GM12878 (cell line): ENCODE measurements around the gene CCL22. TPM values are rescaled to one million over a fixed set of nuclear protein-coding genes. Genes with fewer than 3 reads are reported as not detected.

ENCODE experiments used
- ATAC-seq: fragments of 200-7000 bp; cut with Tn5 transposase; 3 replicates; pipeline ENCODE4 v1.9.1; 2020; ENCODE audit warnings: mild to moderate bottlenecking, moderate library complexity
- BruUV-seq: library from RNA; stranded (reverse); fragments of 400-500 nt; replicated peaks from 2 replicates; lab custom pipeline; 2021; lab: Mats Ljungman, UMichigan
- CTCF ChIA-PET: fragments of 300-600 bp; sonication (Branson Sonifier 250); formaldehyde crosslinking; extraction: SDS; loops from one replicate; lab custom pipeline; 2021; ENCODE audit warnings: inconsistent platforms; lab: Yijun Ruan, JAX
- POLR2A ChIA-PET: fragments of 350-600 bp; formaldehyde crosslinking; extraction: SDS; loops from one replicate; lab custom pipeline; 2021; ENCODE audit warnings: inconsistent platforms; lab: Charles Lee
- RAD21 ChIA-PET: fragments of 300-600 bp; sonication (Branson Sonifier 250); formaldehyde crosslinking; loops from one replicate; lab custom pipeline; 2023; ENCODE audit warnings: antibody characterized with exemption; ENCODE audit not compliant: unreplicated experiment; lab: Charles Lee
- SMC1A ChIA-PET: fragments of 300-600 bp; sonication (Branson Sonifier 250); formaldehyde crosslinking; loops from one replicate; lab custom pipeline; 2023; ENCODE audit not compliant: unreplicated experiment, uncharacterized antibody; lab: Charles Lee
- DNase-seq: peaks from one replicate; pipeline ENCODE4 v3.0.0-alpha.2; 2011; ENCODE audit warnings: low read depth, low spot score
- FAIRE-seq: peaks from 3 replicates; lab custom pipeline; 2011; peaks lifted over from hg19 to GRCh38; lab: Jason Lieb, UNC
- H2AFZ ChIP-seq: 2 replicates; pipeline ENCODE4 v1.6.0; 2011; ENCODE audit warnings: low read depth, low read length, control low read depth; ENCODE audit not compliant: control insufficient read depth
- H3K27ac ChIP-seq: 2 replicates; pipeline ENCODE4 v1.5.1; 2011; ENCODE audit warnings: control low read depth; ENCODE audit not compliant: control insufficient read depth, insufficient read depth
- H3K27me3 ChIP-seq, 2 experiments: replicated peaks in 1 of 2; 2 replicates each; pipeline versions ENCODE4 v1.6.0 to v1.6.1; 2011; ENCODE audit warnings: low read length in 1 of 2; ENCODE audit not compliant: control insufficient read depth in 2 of 2, insufficient read depth in 2 of 2
- H3K36me3 ChIP-seq, 2 experiments: 2 replicates each; pipeline ENCODE4 v1.5.1; 2011; ENCODE audit warnings: low read length in 1 of 2; ENCODE audit not compliant: control insufficient read depth in 2 of 2, insufficient read depth in 2 of 2
- H3K4me1 ChIP-seq: 2 replicates; pipeline ENCODE4 v1.6.1; 2011; ENCODE audit warnings: mild to moderate bottlenecking, low read length, moderate library complexity, mixed read lengths; ENCODE audit not compliant: control insufficient read depth, insufficient read depth
- H3K4me2 ChIP-seq: 2 replicates; pipeline ENCODE4 v1.6.0; 2011; ENCODE audit warnings: control low read depth; ENCODE audit not compliant: control insufficient read depth, insufficient read depth
- H3K4me3 ChIP-seq: fragments of 200-600 bp; sonication (generic); 2 replicates; pipeline ENCODE4 v1.5.1; 2016
- H3K79me2 ChIP-seq: 2 replicates; pipeline ENCODE4 v1.6.0; 2011; ENCODE audit warnings: low read length; ENCODE audit not compliant: control insufficient read depth, insufficient read depth
- H3K9ac ChIP-seq: 2 replicates; pipeline ENCODE4 v1.8.0; 2011; ENCODE audit warnings: low read length, control low read depth, mixed read lengths; ENCODE audit not compliant: control insufficient read depth, insufficient read depth
- H3K9me3 ChIP-seq: replicated peaks from 3 replicates; pipeline ENCODE4 v1.5.1; 2011; ENCODE audit warnings: mild to moderate bottlenecking, low read length; ENCODE audit not compliant: control insufficient read depth, insufficient read depth
- H4K20me1 ChIP-seq: 2 replicates; pipeline ENCODE4 v1.6.0; 2011; ENCODE audit not compliant: control insufficient read depth, insufficient read depth
- HCFC1 ChIP-seq: fragments of 150-350 bp; IDR thresholded peaks from 2 replicates; pipeline ENCODE4 v1.6.1; 2014; ENCODE audit warnings: low read length
- IKZF1 ChIP-seq: fragments of 450-650 bp; conservative IDR thresholded peaks from 2 replicates; pipeline ENCODE4 v1.6.1; 2017; ENCODE audit warnings: antibody characterized with exemption, mild to moderate bottlenecking
- JUNB ChIP-seq: IDR thresholded peaks from 2 replicates; pipeline ENCODE4 v1.6.1; 2016; ENCODE audit warnings: antibody characterized with exemption, mild to moderate bottlenecking
- JUND ChIP-seq: IDR thresholded peaks from 2 replicates; pipeline ENCODE4 v1.6.1; 2012; ENCODE audit warnings: low read depth, mild to moderate bottlenecking, low read length, improper control_type of control experiment, moderate library complexity
- NFIC ChIP-seq: IDR thresholded peaks from 2 replicates; pipeline ENCODE4 v1.6.1; 2012; ENCODE audit warnings: low read depth, mild to moderate bottlenecking, inconsistent platforms, low read length, moderate library complexity
- NR2F1 ChIP-seq: fragments of 450-650 bp; conservative IDR thresholded peaks from 2 replicates; pipeline ENCODE4 v1.6.1; 2017; ENCODE audit warnings: mild to moderate bottlenecking
- RB1 ChIP-seq: fragments of 450-650 bp; formaldehyde crosslinking; IDR thresholded peaks from 2 replicates; pipeline ENCODE4 v1.6.1; 2017; ENCODE audit warnings: mild to moderate bottlenecking, borderline replicate concordance
- SMARCA5 ChIP-seq: fragments of 450-650 bp; IDR thresholded peaks from 2 replicates; pipeline ENCODE4 v1.6.1; 2017; ENCODE audit warnings: mild to moderate bottlenecking
- SMC3 ChIP-seq: IDR thresholded peaks from 2 replicates; pipeline ENCODE4 v1.6.1; 2011; ENCODE audit warnings: low read length, improper control_type of control experiment, borderline replicate concordance
- SUPT20H ChIP-seq: IDR thresholded peaks from 2 replicates; pipeline ENCODE4 v1.6.1; 2011; ENCODE audit warnings: low read depth, mild to moderate bottlenecking, low read length, moderate library complexity, borderline replicate concordance; ENCODE audit not compliant: control insufficient read depth
- TBL1XR1 ChIP-seq: IDR thresholded peaks from 2 replicates; pipeline ENCODE4 v1.6.1; 2012; ENCODE audit warnings: low read depth, low read length, improper control_type of control experiment
- WGBS: methylation state at CpG from one replicate; pipeline ENCODE4 v1.1.6; 2016; ENCODE audit warnings: low lambda C conversion rate; ENCODE audit not compliant: insufficient replicate concordance, insufficient coverage; ENCODE audit errors: missing lambda C conversion rate; 5-methylcytosine and 5-hydroxymethylcytosine counted together
- in situ Hi-C: fragments of 300-500 bp; cut with MboI; formaldehyde crosslinking; loops from 9 replicates; pipeline ENCODE4 v1.14.3; 2018; ENCODE audit warnings: mixed read lengths
- intact Hi-C: fragments of 100-400 bp; cut with micrococcal nuclease; formaldehyde crosslinking; loops from one replicate; pipeline ENCODE4 v1.14.2; 2022; ENCODE audit not compliant: unreplicated experiment
- polyA plus RNA-seq, 11 experiments: library from polyadenylated mRNA; depleted of rRNA in 4 of 11; unstranded in 6 of 11; stranded (reverse) in 5 of 11; fragments of >200 nt; fragmentation: Nextera tagmentation in 4 of 11; fragmentation: Illumina TruSeq in 1 of 11; extraction: Ambion mirVana in 4 of 11; extraction: Trizol in 1 of 11; gene quantifications; 1 replicate in 1 of 11; 2 replicates in 10 of 11; pipeline versions ENCODE4 v1.2.1 to v1.2.3, GENCODE V29; 2011 to 2016; ENCODE audit warnings: inconsistent platforms in 2 of 11, missing spikeins in 2 of 11, low read depth in 1 of 11
- small RNA-seq: library from RNA; depleted of rRNA; stranded (forward); fragments of <200 nt; gene quantifications from one replicate; pipeline ENCODE3, GENCODE V24; 2014
- total RNA-seq, 4 experiments: library from RNA; depleted of rRNA in 3 of 4; stranded (reverse); fragments of >200 nt in 3 of 4; fragmentation: Illumina TruSeq in 1 of 4; extraction: Trizol in 1 of 4; gene quantifications; 2 replicates each; pipeline versions ENCODE4 v1.2.1 to v1.2.3, GENCODE V29; 2013 to 2021
- TF ChIP-seq, protein P1 (sequence below): fragments of 450-650 bp; IDR thresholded peaks from 2 replicates; pipeline ENCODE4 v1.6.1; 2017; ENCODE audit warnings: low read depth, mild to moderate bottlenecking, moderate library complexity
- TF ChIP-seq, protein P2 (sequence below): IDR thresholded peaks from 2 replicates; pipeline ENCODE4 v1.6.1; 2011; ENCODE audit warnings: low read depth, mild to moderate bottlenecking, low read length, moderate library complexity, borderline replicate concordance; ENCODE audit errors: extremely low read depth

The CCL22 gene
- total and polyA plus RNA-seq, 10 of the 15 experiments (the other 5 are each of a cell fraction or from before 2014, with no cell fraction given), result 38.0 to 704 (median 349) TPM

DNA sequence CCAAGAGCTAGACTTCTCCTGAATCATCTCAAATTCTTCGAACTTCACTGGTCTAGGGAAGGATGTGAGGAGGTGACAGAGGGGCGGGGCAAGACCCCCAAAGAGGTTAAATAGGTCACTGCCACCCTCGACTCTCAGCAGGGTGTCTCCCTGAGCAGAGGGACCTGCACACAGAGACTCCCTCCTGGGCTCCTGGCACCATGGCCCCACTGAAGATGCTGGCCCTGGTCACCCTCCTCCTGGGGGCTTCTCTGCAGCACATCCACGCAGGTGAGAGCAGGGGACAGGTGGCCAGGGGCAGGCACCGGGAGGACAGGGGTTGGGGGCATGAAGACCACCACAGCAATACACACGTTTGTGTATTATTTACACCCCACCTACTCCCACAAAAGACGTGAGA, 55.1 kb downstream of the CCL22 start:
- Histone ChIP-seq H3K9me3 (no peaks in the 10 kb centered on the region), H3K36me3 (no peaks in the 10 kb centered on the region), H2AFZ (no peak overlapping the region), H4K20me1 (no peaks in the 10 kb centered on the region), H3K4me1 (peaks cover 51% of the 10 kb centered on the region), H3K4me3 (no peak overlapping the region), H3K27me3 (no peaks in the 10 kb centered on the region), H3K9ac (no peak overlapping the region), H3K79me2 (no peaks in the 10 kb centered on the region), H3K27ac (no peak overlapping the region), H3K4me2 (peak overlapping the region; percentile 65)
- CTCF ChIA-PET, result interaction anchor here (0.8 to 14.6 kb wide), 10 partner anchors 8 to 112 kb away, joined by 3 to 632 read pairs (median 4); no protein-coding TSS in a partner anchor
- intact Hi-C loops (loop anchor here (2.0 kb wide), 1 partner anchor 25 kb away; no protein-coding TSS in a partner anchor), in situ Hi-C loops (no loop called here)
- RAD21 ChIA-PET, result interaction anchor here (0.7 to 6.9 kb wide), 18 partner anchors 9 to 188 kb away, joined by 3 to 87 read pairs (median 5); partner anchors contain the start of genes CCL17 and CX3CL1
- POLR2A ChIA-PET, result interaction anchor here (0.5 to 1.9 kb wide), 8 partner anchors 12 to 109 kb away, joined by 3 to 13 read pairs (median 6); no protein-coding TSS in a partner anchor
- no peak for DNase-seq
- no TSS peak for BruUV-seq
- SMC1A ChIA-PET, result interaction anchor here (1.0 to 4.5 kb wide), 11 partner anchors 9 to 111 kb away, joined by 3 to 93 read pairs (median 4); partner anchors contain the start of gene CCL17
- TF ChIP-seq JUNB (no peak), NFIC (no peak), HCFC1 (no peak), JUND (no peak), SMARCA5 (no peak), SUPT20H (no peak), NR2F1 (0 out of 2 replicates have a peak, but pooled peaks have one; percentile 19), IKZF1 (0 out of 2 replicates have a peak, but pooled peaks have one; percentile 45), SMC3 (no peak), TBL1XR1 (no peak), RB1 (no peak)
- TF ChIP-seq, protein P1, sequence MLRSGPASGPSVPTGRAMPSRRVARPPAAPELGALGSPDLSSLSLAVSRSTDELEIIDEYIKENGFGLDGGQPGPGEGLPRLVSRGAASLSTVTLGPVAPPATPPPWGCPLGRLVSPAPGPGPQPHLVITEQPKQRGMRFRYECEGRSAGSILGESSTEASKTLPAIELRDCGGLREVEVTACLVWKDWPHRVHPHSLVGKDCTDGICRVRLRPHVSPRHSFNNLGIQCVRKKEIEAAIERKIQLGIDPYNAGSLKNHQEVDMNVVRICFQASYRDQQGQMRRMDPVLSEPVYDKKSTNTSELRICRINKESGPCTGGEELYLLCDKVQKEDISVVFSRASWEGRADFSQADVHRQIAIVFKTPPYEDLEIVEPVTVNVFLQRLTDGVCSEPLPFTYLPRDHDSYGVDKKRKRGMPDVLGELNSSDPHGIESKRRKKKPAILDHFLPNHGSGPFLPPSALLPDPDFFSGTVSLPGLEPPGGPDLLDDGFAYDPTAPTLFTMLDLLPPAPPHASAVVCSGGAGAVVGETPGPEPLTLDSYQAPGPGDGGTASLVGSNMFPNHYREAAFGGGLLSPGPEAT, result 0 out of 2 replicates have a peak, but pooled peaks have one; percentile 29
- TF ChIP-seq, protein P2, sequence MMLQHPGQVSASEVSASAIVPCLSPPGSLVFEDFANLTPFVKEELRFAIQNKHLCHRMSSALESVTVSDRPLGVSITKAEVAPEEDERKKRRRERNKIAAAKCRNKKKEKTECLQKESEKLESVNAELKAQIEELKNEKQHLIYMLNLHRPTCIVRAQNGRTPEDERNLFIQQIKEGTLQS, result no peak
- WGBS, result 2% methylated on average over 7 of the region's 7 CpGs
- ATAC-seq, result no peak
- FAIRE-seq, result no peak

Small RNA genes within 50 kb of the gene (small RNA-seq; reads per million reads assigned to genes)
- gene AC108081.1, result not detected

Other genes starting within 250 kb of the CCL22 start
Only the 7 nearest of the 12 such genes appear.
- gene ARL2BP, start 113.5 kb upstream of the CCL22 start, total RNA-seq (2014; rRNA removed), result 30.9 and 35.8 TPM in 2 replicates
- gene ARL2BP, start 113.5 kb upstream of the CCL22 start, total RNA-seq (2014; rRNA removed; fragmentation: Illumina TruSeq; extraction: Trizol), result 26.3 and 27.4 TPM in 2 replicates
- 25.5 and 28.5 TPM in 2 replicates for gene ARL2BP, start 113.5 kb upstream of the CCL22 start, total RNA-seq (2021)
- gene ARL2BP, start 113.5 kb upstream of the CCL22 start, polyA plus RNA-seq (2011; rRNA removed), result 51.1 and 56.6 TPM in 2 replicates
- gene ARL2BP, start 113.5 kb upstream of the CCL22 start, polyA plus RNA-seq (2014; fragmentation: Illumina TruSeq; extraction: Trizol), result 33.6 and 35.5 TPM in 2 replicates
- gene ARL2BP, start 113.5 kb upstream of the CCL22 start, polyA plus RNA-seq (2014; fragmentation: Nextera tagmentation; extraction: Ambion mirVana), result 10 to 100 TPM; 12.5 to 20.5 TPM
- gene ARL2BP, start 113.5 kb upstream of the CCL22 start, polyA plus RNA-seq (2014; rRNA removed), result 21.7 and 23.9 TPM in 2 replicates
- 10 to 100 TPM; 44.2 to 50.9 TPM for gene ARL2BP, start 113.5 kb upstream of the CCL22 start, polyA plus RNA-seq (2016; fragmentation: Nextera tagmentation; extraction: Ambion mirVana)
- gene PLLP, start 74.1 kb upstream of the CCL22 start, total RNA-seq (2014; rRNA removed), result 0.65 and 0.79 TPM in 2 replicates
- gene PLLP, start 74.1 kb upstream of the CCL22 start, total RNA-seq (2014; rRNA removed; fragmentation: Illumina TruSeq; extraction: Trizol), result 0.27 and 0.28 TPM in 2 replicates
- 0.77 and 1.3 TPM in 2 replicates for gene PLLP, start 74.1 kb upstream of the CCL22 start, total RNA-seq (2021)
- gene PLLP, start 74.1 kb upstream of the CCL22 start, polyA plus RNA-seq (2011; rRNA removed), result 4.5 and 5.8 TPM in 2 replicates
- 0.44 and 0.54 TPM in 2 replicates for gene PLLP, start 74.1 kb upstream of the CCL22 start, polyA plus RNA-seq (2014; fragmentation: Illumina TruSeq; extraction: Trizol)
- gene PLLP, start 74.1 kb upstream of the CCL22 start, polyA plus RNA-seq (2014; fragmentation: Nextera tagmentation; extraction: Ambion mirVana), result under 1 TPM; 0.23 to 0.49 TPM
- 1.2 TPM in 2 replicates for gene PLLP, start 74.1 kb upstream of the CCL22 start, polyA plus RNA-seq (2014; rRNA removed)
- under 1 TPM; 0.21 to 0.88 TPM for gene PLLP, start 74.1 kb upstream of the CCL22 start, polyA plus RNA-seq (2016; fragmentation: Nextera tagmentation; extraction: Ambion mirVana)
- gene CX3CL1, start 13.7 kb downstream of the CCL22 start, total RNA-seq (2014; rRNA removed), result 0.68 and 1.1 TPM in 2 replicates
- gene CX3CL1, start 13.7 kb downstream of the CCL22 start, total RNA-seq (2014; rRNA removed; fragmentation: Illumina TruSeq; extraction: Trizol), result 0.31 and 0.41 TPM in 2 replicates
- gene CX3CL1, start 13.7 kb downstream of the CCL22 start, total RNA-seq (2021), result 0.77 and 1.2 TPM in 2 replicates
- gene CX3CL1, start 13.7 kb downstream of the CCL22 start, polyA plus RNA-seq (2011; rRNA removed), result 0.59 and 1.2 TPM in 2 replicates
- 0.48 and 0.60 TPM in 2 replicates for gene CX3CL1, start 13.7 kb downstream of the CCL22 start, polyA plus RNA-seq (2014; fragmentation: Illumina TruSeq; extraction: Trizol)
- under 1 TPM; 0.03 to 0.05 TPM for gene CX3CL1, start 13.7 kb downstream of the CCL22 start, polyA plus RNA-seq (2014; fragmentation: Nextera tagmentation; extraction: Ambion mirVana)
- gene CX3CL1, start 13.7 kb downstream of the CCL22 start, polyA plus RNA-seq (2014; rRNA removed), result 0.63 and 1.2 TPM in 2 replicates
- gene CX3CL1, start 13.7 kb downstream of the CCL22 start, polyA plus RNA-seq (2016; fragmentation: Nextera tagmentation; extraction: Ambion mirVana), result under 1 TPM; 0.16 to 0.18 TPM
- gene CCL17, start 46.0 kb downstream of the CCL22 start, total RNA-seq (2014; rRNA removed), result 66.1 and 72.0 TPM in 2 replicates
- gene CCL17, start 46.0 kb downstream of the CCL22 start, total RNA-seq (2014; rRNA removed; fragmentation: Illumina TruSeq; extraction: Trizol), result 54.8 and 54.9 TPM in 2 replicates
- 33.1 and 39.5 TPM in 2 replicates for gene CCL17, start 46.0 kb downstream of the CCL22 start, total RNA-seq (2021)
- 0.92 and 1.2 TPM in 2 replicates for gene CCL17, start 46.0 kb downstream of the CCL22 start, polyA plus RNA-seq (2011; rRNA removed)
- 26.2 and 55.9 TPM in 2 replicates for gene CCL17, start 46.0 kb downstream of the CCL22 start, polyA plus RNA-seq (2014; fragmentation: Illumina TruSeq; extraction: Trizol)
- gene CCL17, start 46.0 kb downstream of the CCL22 start, polyA plus RNA-seq (2014; fragmentation: Nextera tagmentation; extraction: Ambion mirVana), result 10 to 100 TPM; 26.4 to 31.2 TPM
- 84.9 and 107 TPM in 2 replicates for gene CCL17, start 46.0 kb downstream of the CCL22 start, polyA plus RNA-seq (2014; rRNA removed)
- gene CCL17, start 46.0 kb downstream of the CCL22 start, polyA plus RNA-seq (2016; fragmentation: Nextera tagmentation; extraction: Ambion mirVana), result 10 to 100 TPM; 28.3 to 35.2 TPM
- gene CIAPIN1, start 88.6 kb downstream of the CCL22 start, total RNA-seq (2014; rRNA removed), result 54.3 and 55.0 TPM in 2 replicates
- gene CIAPIN1, start 88.6 kb downstream of the CCL22 start, total RNA-seq (2014; rRNA removed; fragmentation: Illumina TruSeq; extraction: Trizol), result 43.0 and 46.2 TPM in 2 replicates
- 51.4 and 53.3 TPM in 2 replicates for gene CIAPIN1, start 88.6 kb downstream of the CCL22 start, total RNA-seq (2021)
- gene CIAPIN1, start 88.6 kb downstream of the CCL22 start, polyA plus RNA-seq (2011; rRNA removed), result 42.0 and 50.0 TPM in 2 replicates
- 53.6 and 59.0 TPM in 2 replicates for gene CIAPIN1, start 88.6 kb downstream of the CCL22 start, polyA plus RNA-seq (2014; fragmentation: Illumina TruSeq; extraction: Trizol)
- 100 to 1,000 TPM; 118 to 150 TPM for gene CIAPIN1, start 88.6 kb downstream of the CCL22 start, polyA plus RNA-seq (2014; fragmentation: Nextera tagmentation; extraction: Ambion mirVana)
- gene CIAPIN1, start 88.6 kb downstream of the CCL22 start, polyA plus RNA-seq (2014; rRNA removed), result 44.8 and 52.7 TPM in 2 replicates
- gene CIAPIN1, start 88.6 kb downstream of the CCL22 start, polyA plus RNA-seq (2016; fragmentation: Nextera tagmentation; extraction: Ambion mirVana), result 10 to 100 TPM; 90.9 to 92.2 TPM
- 50.3 and 51.3 TPM in 2 replicates for gene COQ9, start 88.7 kb downstream of the CCL22 start, total RNA-seq (2014; rRNA removed)
- gene COQ9, start 88.7 kb downstream of the CCL22 start, total RNA-seq (2014; rRNA removed; fragmentation: Illumina TruSeq; extraction: Trizol), result 40.1 and 43.0 TPM in 2 replicates
- 35.2 and 42.7 TPM in 2 replicates for gene COQ9, start 88.7 kb downstream of the CCL22 start, total RNA-seq (2021)
- gene COQ9, start 88.7 kb downstream of the CCL22 start, polyA plus RNA-seq (2011; rRNA removed), result 52.6 and 64.7 TPM in 2 replicates
- gene COQ9, start 88.7 kb downstream of the CCL22 start, polyA plus RNA-seq (2014; fragmentation: Illumina TruSeq; extraction: Trizol), result 55.9 and 56.5 TPM in 2 replicates
- gene COQ9, start 88.7 kb downstream of the CCL22 start, polyA plus RNA-seq (2014; fragmentation: Nextera tagmentation; extraction: Ambion mirVana), result 10 to 100 TPM; 24.1 to 32.7 TPM
- gene COQ9, start 88.7 kb downstream of the CCL22 start, polyA plus RNA-seq (2014; rRNA removed), result 48.9 and 57.9 TPM in 2 replicates
- gene COQ9, start 88.7 kb downstream of the CCL22 start, polyA plus RNA-seq (2016; fragmentation: Nextera tagmentation; extraction: Ambion mirVana), result 10 to 100 TPM; 69.7 to 79.7 TPM
- gene POLR2C, start 103.9 kb downstream of the CCL22 start, total RNA-seq (2014; rRNA removed), result 78.7 and 88.8 TPM in 2 replicates
- gene POLR2C, start 103.9 kb downstream of the CCL22 start, total RNA-seq (2014; rRNA removed; fragmentation: Illumina TruSeq; extraction: Trizol), result 44.1 and 45.0 TPM in 2 replicates
- 45.0 and 46.5 TPM in 2 replicates for gene POLR2C, start 103.9 kb downstream of the CCL22 start, total RNA-seq (2021)
- gene POLR2C, start 103.9 kb downstream of the CCL22 start, polyA plus RNA-seq (2011; rRNA removed), result 60.6 and 93.0 TPM in 2 replicates
- 52.2 and 59.5 TPM in 2 replicates for gene POLR2C, start 103.9 kb downstream of the CCL22 start, polyA plus RNA-seq (2014; fragmentation: Illumina TruSeq; extraction: Trizol)
- 10 to 100 TPM; 26.9 to 40.2 TPM for gene POLR2C, start 103.9 kb downstream of the CCL22 start, polyA plus RNA-seq (2014; fragmentation: Nextera tagmentation; extraction: Ambion mirVana)
- 70.0 and 77.6 TPM in 2 replicates for gene POLR2C, start 103.9 kb downstream of the CCL22 start, polyA plus RNA-seq (2014; rRNA removed)
- 10 to 100 TPM; 56.6 to 59.0 TPM for gene POLR2C, start 103.9 kb downstream of the CCL22 start, polyA plus RNA-seq (2016; fragmentation: Nextera tagmentation; extraction: Ambion mirVana)